AG10803 (cell line): Measurements from ENCODE around the gene CINP.

ENCODE experiments used
- DNase-seq: peaks from one replicate; pipeline ENCODE4 v3.0.0; 2010; ENCODE audit warnings: low read depth
- H3K4me3 ChIP-seq: 2 replicates; pipeline ENCODE4 v1.5.1; 2011; ENCODE audit warnings: mild to moderate bottlenecking, low read length, control low read depth
- CTCF ChIP-seq: conservative IDR thresholded peaks from 2 replicates; pipeline ENCODE4 v1.5.1; 2011; ENCODE audit warnings: mild to moderate bottlenecking, low read length, control low read depth, inconsistent platforms

Gene CINP

GRCh38 chr14:102320671-102321455, 41.8 kb downstream of the CINP start:
- TF ChIP-seq CTCF, result no peak
- peak overlapping the region; percentile 70 for H3K4me3 ChIP-seq
- no peak for DNase-seq

GRCh38 chr14:102320033-102320660, 42.5 kb downstream of the CINP start:
- peak; percentile 60 for DNase-seq
- H3K4me3 ChIP-seq, result peak overlapping the region; percentile 70
- peak; percentile 13; the same call in 1 of the 2 replicates for TF ChIP-seq CTCF

- peak within 1 kb of the TSS; percentile 70 for H3K4me3 ChIP-seq
- peak; percentile 90 for DNase-seq
- TF ChIP-seq CTCF, result no peak
Measured at GRCh38 chr14:102319351-102320032, 43.2 kb downstream of the CINP start, which contains the start of gene ZNF839. TSS of gene ZNF839 (plus strand) at chr14:102319746. CDS start at chr14:102319766, 20 bp downstream.

- no peak for TF ChIP-seq CTCF
- DNase-seq, result no peak
- H3K4me3 ChIP-seq, result peak overlapping the region; percentile 70
Measured at GRCh38 chr14:102318781-102319276, 43.9 kb downstream of the CINP start.

- DNase-seq, result peak; percentile 23
- TF ChIP-seq CTCF, result no peak; the same call in none of the 2 replicates
- peak overlapping the region; percentile 64 for H3K4me3 ChIP-seq
Measured at GRCh38 chr14:102317564-102318248, 45.0 kb downstream of the CINP start.

- peak; percentile 91 for DNase-seq
- peak; percentile 66 for TF ChIP-seq CTCF
- peak overlapping the region; percentile 64 for H3K4me3 ChIP-seq
Measured at GRCh38 chr14:102316743-102317563, 45.7 kb downstream of the CINP start.
